ENCODE measurements around the gene RNF130.

The RNF130 gene

DNA sequence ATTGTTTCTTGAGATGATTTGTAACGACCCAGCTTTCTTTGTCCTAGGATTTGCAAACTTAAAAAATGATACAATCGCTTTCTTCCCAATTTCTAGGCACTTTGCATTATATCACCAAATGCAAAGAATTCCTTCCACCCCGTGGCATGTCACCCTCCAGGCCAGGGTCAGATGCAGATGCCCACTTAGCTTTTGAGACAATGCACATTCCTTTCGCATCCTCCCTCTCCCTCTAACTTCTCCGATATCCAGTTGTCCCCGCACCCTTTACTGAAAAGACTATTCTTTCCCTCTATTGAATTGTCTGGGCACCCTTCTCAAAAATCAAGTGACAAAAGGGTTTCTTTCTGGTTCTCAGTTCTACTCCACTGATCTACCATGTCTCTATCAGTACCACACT, 17.3 kb downstream of the RNF130 start:
- DNase-seq (ENCODE audit: low read depth), result no peak

DNA sequence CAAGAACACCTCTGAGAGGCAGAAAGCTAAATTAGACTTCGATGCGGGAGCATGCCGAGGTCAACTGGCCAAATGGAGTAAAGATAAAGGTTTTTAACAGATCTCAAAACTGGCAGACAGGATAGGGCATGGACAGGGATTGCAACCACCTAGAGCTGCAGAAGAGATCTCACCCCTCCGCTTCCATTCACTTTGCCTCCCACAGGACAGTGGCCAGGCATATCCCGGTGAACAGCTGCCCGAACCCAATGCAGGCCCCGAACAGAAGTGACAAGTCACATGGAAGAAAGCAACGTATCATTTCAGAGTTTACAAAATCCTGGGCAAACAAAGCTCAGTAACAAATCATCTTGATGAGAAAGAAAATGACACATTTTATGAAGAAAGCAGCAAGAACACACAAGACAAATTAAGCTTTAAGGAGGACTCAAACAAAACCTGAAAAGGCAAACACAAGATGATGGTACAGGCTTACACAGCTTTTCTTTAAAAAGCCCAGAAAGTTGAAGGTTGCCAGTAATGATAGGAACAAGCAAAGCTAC, 18.4 kb downstream of the RNF130 start:
- no peak for DNase-seq (ENCODE audit: low read depth)

- DNase-seq (ENCODE audit: low read depth), result no peak
Measured at GRCh38 chr5:180052211-180052818, 19.2 kb downstream of the RNF130 start.

GRCh38 chr5:180050121-180050940, 21.2 kb downstream of the RNF130 start:
- DNase-seq (ENCODE audit: low read depth), result no peak

DNA sequence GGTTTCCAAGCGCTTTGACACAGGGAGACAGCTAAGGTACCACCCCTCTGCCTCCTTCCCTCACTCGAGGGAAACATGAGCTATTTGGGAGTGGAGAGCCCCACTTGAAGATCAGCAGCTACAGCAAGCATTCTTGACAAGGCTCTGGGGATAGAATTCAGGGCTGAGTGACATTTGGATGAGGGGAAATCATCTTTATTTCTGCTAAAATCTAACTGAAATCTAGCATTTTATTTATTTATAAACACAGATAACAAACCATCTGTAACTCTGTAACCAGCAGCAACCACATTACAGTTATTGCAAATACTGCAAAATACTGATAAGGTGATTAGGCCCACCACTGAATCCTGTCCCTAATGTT, 22.4 kb downstream of the RNF130 start:
- DNase-seq (ENCODE audit: low read depth), result peak; percentile 71

GRCh38 chr5:180047667-180048066, 23.9 kb downstream of the RNF130 start:
- DNase-seq (ENCODE audit: low read depth), result no peak

DNA sequence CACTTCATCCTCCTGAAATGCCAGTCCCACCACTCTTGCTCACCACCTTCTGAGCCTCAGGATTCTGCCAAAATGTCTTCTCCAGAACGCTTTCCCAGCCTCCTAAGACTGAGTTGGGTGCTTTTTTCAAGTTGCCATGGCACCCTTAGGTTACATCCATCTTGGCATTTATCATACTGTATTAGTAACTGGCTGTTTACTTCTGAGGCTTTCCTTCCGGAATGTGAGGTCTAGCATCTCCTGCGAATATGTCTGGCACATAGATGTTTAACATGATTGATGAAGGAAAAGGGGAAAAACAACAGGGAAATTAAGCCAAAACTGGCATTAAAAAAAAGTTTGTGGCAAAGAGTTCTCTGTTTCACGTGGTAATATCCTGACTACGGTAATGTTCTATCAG, 24.9 kb downstream of the RNF130 start:
- no peak for DNase-seq (ENCODE audit: low read depth)

DNA sequence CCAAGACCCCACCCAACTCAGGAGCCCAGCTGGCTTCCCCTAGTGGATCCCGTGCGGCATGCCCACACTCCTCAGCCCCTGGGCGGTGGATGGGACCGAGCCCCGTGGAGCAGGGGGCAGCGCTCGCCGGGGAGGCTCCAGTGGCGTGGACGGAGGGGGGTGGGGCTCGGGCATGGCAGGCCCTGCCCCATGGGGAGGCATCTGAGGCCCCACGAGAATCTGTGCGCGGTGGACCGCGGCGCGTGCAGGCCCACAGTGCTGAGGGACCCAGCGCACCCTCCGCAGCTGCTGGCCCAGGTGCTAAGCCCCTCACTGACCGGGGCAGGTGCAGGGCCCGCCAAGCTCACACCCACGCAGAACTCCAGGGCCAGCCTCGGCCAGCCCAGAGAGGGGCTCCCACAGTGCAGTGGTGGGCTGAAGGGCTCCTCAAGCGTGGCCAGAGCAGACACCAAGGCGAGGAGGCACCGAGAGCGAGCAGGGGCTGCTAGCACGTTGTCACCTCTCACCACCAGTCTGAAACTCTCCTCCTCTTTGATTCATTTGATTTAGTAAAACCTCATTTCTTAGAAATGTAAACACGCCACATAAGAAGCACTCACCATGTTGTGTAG, 25.6 kb downstream of the RNF130 start:
- no peak for DNase-seq (ENCODE audit: low read depth)

DNA sequence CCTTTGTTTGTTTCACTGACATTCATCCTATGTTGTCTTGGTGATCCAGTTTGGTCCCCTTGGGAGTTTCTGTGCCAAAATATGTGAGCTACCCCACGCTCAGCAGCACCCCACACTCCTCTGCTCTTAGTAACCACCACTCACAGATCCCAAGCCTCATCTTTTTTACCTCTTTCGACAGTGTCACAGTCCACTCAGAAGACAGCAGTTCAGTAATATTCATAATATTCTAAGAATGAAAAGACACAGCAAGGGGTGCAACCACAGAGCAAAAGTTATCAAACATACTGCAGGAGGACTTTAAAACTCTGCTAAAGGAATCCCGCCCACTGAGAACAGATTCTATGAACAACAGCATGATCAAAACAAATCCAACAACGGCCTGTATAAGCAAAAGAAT, 28.2 kb downstream of the RNF130 start:
- no peak for DNase-seq (ENCODE audit: low read depth)

DNA sequence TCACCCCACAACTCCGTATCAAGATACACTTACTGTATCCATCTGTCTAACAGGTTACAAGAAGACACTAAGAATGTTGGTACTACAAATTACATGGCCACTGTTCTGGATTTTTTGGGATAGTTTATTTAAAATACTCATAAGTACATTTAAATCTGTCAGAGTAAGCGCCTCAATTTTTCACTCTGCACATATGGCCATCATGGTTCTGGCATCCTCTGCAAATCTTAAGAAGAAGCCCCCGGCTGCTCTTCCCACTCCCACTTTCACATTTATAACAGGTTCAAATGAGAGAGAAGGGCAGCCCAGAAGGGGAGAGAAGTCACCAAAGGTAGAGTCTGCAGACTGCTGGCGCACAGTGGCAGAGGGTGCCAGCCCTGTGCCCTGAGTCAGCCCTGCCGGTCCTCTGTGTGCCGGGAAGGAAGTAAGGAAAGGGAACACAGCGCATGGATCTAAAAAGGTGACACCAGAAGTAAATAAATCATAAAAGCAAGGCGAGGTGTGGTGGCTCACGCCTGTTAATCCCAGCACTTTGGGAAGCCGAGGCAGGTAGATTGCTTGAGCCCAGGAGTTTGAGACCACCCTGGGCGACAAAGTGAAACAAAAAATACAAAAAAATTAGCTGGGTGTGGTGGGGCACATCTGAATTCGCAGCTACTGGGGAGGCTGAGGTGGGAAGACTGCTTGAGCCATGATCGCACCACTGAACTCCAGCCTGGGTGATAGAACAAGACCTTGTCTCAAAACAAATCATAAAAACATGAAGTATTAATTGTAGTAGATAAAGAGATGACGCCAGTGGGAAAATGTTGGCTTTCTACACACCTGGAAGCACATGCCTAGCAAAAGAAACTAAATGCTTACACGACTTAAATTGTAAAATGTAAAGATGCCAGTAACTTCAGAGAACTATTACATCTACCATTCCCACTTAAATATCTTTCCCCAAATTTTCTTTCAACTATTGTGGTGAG, 30.0 kb downstream of the RNF130 start:
- DNase-seq (ENCODE audit: low read depth), result no peak

GRCh38 chr5:180040287-180041214, 31.0 kb downstream of the RNF130 start:
- no peak for DNase-seq (ENCODE audit: low read depth)

- DNase-seq (ENCODE audit: low read depth), result no peak
Measured at GRCh38 chr5:180035206-180035931, 36.2 kb downstream of the RNF130 start.

- DNase-seq (ENCODE audit: low read depth), result no peak
Measured at GRCh38 chr5:180034564-180034963, 37.0 kb downstream of the RNF130 start.

DNA sequence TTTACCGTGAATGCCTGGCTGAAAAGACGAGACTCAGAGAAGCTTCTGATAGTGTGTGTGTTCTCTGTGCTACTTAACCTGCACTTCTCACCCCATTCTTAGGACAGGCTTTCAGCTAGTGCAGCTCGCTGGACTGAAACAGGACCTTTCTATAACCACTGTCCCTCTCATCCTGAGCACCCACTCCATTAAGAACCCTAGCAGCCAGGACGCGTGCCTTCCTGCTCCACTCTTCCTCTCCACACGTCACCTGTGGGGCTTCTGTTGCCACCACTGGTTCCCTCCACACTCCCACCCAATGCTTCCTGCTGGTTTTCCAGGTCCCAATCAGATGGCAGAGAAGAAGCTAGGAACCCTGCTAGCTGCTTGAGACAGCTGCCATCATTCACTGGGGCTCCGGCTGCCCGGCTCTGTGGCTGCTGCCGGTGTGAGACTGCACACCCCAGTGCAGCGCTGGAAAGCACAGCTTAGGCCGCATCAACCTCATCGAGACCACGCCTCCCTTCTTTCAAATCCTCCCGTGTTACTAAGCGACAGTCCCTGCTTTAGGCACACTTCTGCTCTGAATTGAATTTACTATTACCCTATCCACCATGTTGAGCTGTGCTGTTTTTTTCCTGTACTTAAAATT, 44.0 kb downstream of the RNF130 start:
- DNase-seq (ENCODE audit: low read depth), result no peak

DNA sequence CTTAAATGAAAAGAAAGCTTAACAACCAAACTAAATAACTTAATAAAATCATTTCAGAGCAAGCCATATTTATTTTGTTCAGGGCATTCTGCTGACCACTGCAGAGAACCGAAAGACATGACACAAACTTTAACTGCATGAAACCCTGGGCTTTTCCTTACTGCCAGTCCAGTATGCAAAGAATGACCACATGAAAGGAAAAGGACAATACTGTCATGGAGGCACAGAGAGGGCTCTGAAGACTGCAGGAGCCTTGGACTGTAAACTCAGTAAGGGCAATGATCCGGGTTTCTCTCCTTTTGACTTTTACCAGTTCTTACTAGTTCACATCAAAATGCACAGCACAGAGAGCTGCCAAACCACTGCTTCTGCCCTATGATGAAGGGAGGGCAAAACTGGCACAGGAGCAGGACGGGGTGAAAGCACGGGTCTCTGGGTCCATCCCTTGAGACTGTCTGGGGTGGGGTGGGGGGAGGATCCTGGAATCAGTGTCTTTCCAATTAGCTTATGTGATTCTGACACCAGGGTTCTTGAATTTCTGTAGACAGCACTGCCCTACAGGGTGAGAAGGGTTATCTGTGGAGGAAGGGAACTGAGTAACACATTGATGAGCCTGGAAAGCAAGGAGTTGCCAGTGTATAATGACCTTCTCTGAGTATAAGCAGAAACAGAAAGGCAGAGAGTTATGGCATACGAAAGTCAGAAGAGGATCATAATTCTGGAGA, 44.7 kb downstream of the RNF130 start:
- no peak for DNase-seq (ENCODE audit: low read depth)

- no peak for DNase-seq (ENCODE audit: low read depth)
Measured at GRCh38 chr5:180026320-180026719, 45.2 kb downstream of the RNF130 start.

DNA sequence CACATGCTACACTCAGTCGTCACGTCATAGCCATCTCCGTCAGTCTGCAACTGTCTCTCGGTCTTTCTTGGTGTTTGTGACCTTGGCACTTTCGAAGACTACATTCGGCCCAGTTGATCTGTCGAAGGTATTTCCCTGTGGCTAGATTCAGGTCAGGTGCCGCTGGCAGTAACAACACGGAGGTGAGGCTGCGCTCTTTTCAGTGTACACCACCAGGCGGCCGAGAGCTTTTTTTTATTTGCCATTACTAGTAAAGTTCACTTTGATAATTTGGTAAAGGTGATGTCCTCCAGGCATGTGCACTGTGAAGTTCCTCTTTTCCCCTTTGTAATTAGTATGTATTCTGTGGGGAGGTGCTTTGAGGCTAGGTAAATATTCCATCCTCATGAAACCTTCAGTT, 49.7 kb downstream of the RNF130 start:
- no peak for DNase-seq (ENCODE audit: low read depth)

DNA sequence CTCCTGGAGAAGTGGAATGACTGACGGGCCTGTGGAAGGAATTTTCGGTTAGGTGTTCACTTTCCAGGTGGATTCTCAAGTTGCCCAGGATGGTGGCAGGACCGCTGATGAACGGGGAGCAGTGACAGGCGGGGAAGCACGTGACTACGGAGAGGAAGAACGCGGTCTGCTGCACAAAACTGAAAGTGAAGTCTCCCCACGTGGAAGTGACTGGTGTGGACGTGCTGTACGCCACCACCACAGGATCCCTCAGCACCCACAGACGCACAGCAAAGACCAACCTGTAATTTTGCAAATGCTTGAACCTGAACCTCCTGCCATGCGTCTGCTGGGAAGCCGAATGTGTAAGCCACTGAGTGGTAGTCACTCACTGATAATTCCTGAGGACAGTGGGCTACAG, 51.4 kb downstream of the RNF130 start:
- DNase-seq (ENCODE audit: low read depth), result no peak

Data from CMK (cell line).